Smooth muscle cell (in vitro differentiated cells): ENCODE results near the gene PIM1. TPM values are rescaled to one million over a fixed set of nuclear protein-coding genes. Genes with fewer than 3 reads are reported as not detected.
"Not testable (repeated sequence)": the region's sequence is repeated elsewhere in the genome, so short reads cannot be mapped to it uniquely, and the experiment has no call there.

Experiments
- DNase-seq: peaks from one replicate; lab custom pipeline; 2025; ENCODE audit not compliant: unreplicated experiment; lab: John Stamatoyannopoulos, UW
- H2AFZ ChIP-seq: fragments of 200-600 bp; sonication (generic); 2 replicates; pipeline ENCODE4 v1.6.0; 2016; ENCODE audit warnings: antibody characterized with exemption, low read depth, mild to moderate bottlenecking
- H3F3A ChIP-seq: fragments of 200-600 bp; sonication (generic); 2 replicates; pipeline ENCODE4 v1.6.0; 2017; ENCODE audit warnings: antibody characterized with exemption, low read depth
- H3K27ac ChIP-seq: fragments of 200-600 bp; sonication (generic); 2 replicates; pipeline ENCODE4 v1.5.1; 2016; ENCODE audit warnings: low read depth, mild to moderate bottlenecking
- H3K27me3 ChIP-seq: fragments of 200-600 bp; sonication (generic); 2 replicates; pipeline ENCODE4 v1.6.1; 2016; ENCODE audit warnings: low read depth, mild to moderate bottlenecking
- H3K36me3 ChIP-seq: fragments of 200-600 bp; sonication (generic); 2 replicates; pipeline ENCODE4 v1.5.1; 2016; ENCODE audit warnings: low read depth
- H3K4me1 ChIP-seq: fragments of 200-600 bp; sonication (generic); 2 replicates; pipeline ENCODE4 v1.5.1; 2016; ENCODE audit warnings: low read depth
- H3K4me2 ChIP-seq: fragments of 200-600 bp; sonication (generic); 2 replicates; pipeline ENCODE4 v1.6.0; 2016; ENCODE audit warnings: mild to moderate bottlenecking
- H3K4me3 ChIP-seq: fragments of 200-600 bp; sonication (generic); 2 replicates; pipeline ENCODE4 v1.5.1; 2016; ENCODE audit warnings: mild to moderate bottlenecking
- H3K79me2 ChIP-seq: fragments of 200-600 bp; sonication (generic); 2 replicates; pipeline ENCODE4 v1.6.0; 2016; ENCODE audit warnings: low read depth, mild to moderate bottlenecking
- H3K9ac ChIP-seq: fragments of 200-600 bp; sonication (generic); 2 replicates; pipeline ENCODE4 v1.6.0; 2016; ENCODE audit warnings: low read depth
- H3K9me3 ChIP-seq: fragments of 200-600 bp; sonication (generic); replicated peaks from 2 replicates; pipeline ENCODE4 v1.5.1; 2016; ENCODE audit warnings: low read depth
- H4K20me1 ChIP-seq: fragments of 200-600 bp; sonication (generic); 2 replicates; pipeline ENCODE4 v1.6.0; 2016; ENCODE audit warnings: low read depth
- CTCF ChIP-seq: fragments of 200-600 bp; sonication (generic); IDR thresholded peaks from 2 replicates; pipeline ENCODE4 v1.5.1; 2017; ENCODE audit warnings: borderline replicate concordance, mild to moderate bottlenecking, antibody characterized with exemption; ENCODE audit not compliant: insufficient read depth, poor library complexity, severe bottlenecking
- WGBS: methylation state at CpG from one replicate; pipeline ENCODE4 v1.1.7; 2016; ENCODE audit warnings: low lambda C conversion rate; 5-methylcytosine and 5-hydroxymethylcytosine counted together
- polyA plus RNA-seq: library from polyadenylated mRNA; unstranded; fragments of >200 nt; fragmentation: Nextera tagmentation; extraction: Ambion mirVana; gene quantifications from 2 replicates; pipeline ENCODE4 v1.2.1, GENCODE V29; 2016
- total RNA-seq: library from RNA; depleted of rRNA; stranded (reverse); fragments of >200 nt; gene quantifications from 2 replicates; pipeline ENCODE4 v1.2.3, GENCODE V29; 2014

Gene PIM1
- total and polyA plus RNA-seq, 2 experiments from 2014 or later, result 29.5 to 41.9 TPM

- no peaks in the 10 kb centered on the region for H3K27me3 ChIP-seq
- H3K4me2 ChIP-seq, result no peak overlapping the region
- H3K9ac ChIP-seq, result no peak overlapping the region
- H3K79me2 ChIP-seq, result no peaks in the 10 kb centered on the region
- H3K4me3 ChIP-seq, result no peak overlapping the region
- 37% methylated on average over 1 of the region's 1 CpG for WGBS
- H4K20me1 ChIP-seq, result no peaks in the 10 kb centered on the region
- peaks cover 24% of the 10 kb centered on the region for H3F3A ChIP-seq
- DNase-seq, result no peak
- no peak for TF ChIP-seq CTCF
- peaks cover 29% of the 10 kb centered on the region for H3K4me1 ChIP-seq
- no peak overlapping the region for H2AFZ ChIP-seq
- no peaks in the 10 kb centered on the region for H3K9me3 ChIP-seq
- no peaks in the 10 kb centered on the region for H3K36me3 ChIP-seq
- H3K27ac ChIP-seq, result peak overlapping the region; percentile 79
These were observed 42.9 kb upstream of the PIM1 start for GRCh38 chr6:37126961-37127616.

GRCh38 chr6:37127961-37128862, 41.7 kb upstream of the PIM1 start:
- peaks cover 27% of the 10 kb centered on the region for H3K4me1 ChIP-seq
- DNase-seq, result no peak
- no peak overlapping the region for H3K9ac ChIP-seq

GRCh38 chr6:37128863-37129443, 41.0 kb upstream of the PIM1 start:
- H3K4me3 ChIP-seq, H3K79me2 ChIP-seq, DNase-seq, H3K9me3 ChIP-seq, H3K9ac ChIP-seq, H3K36me3 ChIP-seq, H3K27ac ChIP-seq, H3K4me2 ChIP-seq, H2AFZ ChIP-seq, H4K20me1 ChIP-seq, H3K27me3 ChIP-seq: not testable (repeated sequence)
- peaks cover 30% of the 10 kb centered on the region for H3K4me1 ChIP-seq
- 95% methylated on average over 12 of the region's 12 CpGs for WGBS
- peaks cover 27% of the 10 kb centered on the region for H3F3A ChIP-seq

More at GRCh38 chr6:37127961-37128862, 41.7 kb upstream of the PIM1 start:
- H3K79me2 ChIP-seq, result no peaks in the 10 kb centered on the region
- H3F3A ChIP-seq, result peaks cover 27% of the 10 kb centered on the region
- no peak for TF ChIP-seq CTCF
- H3K36me3 ChIP-seq, result no peaks in the 10 kb centered on the region
- H2AFZ ChIP-seq, result no peak overlapping the region
- no peaks in the 10 kb centered on the region for H4K20me1 ChIP-seq
- no peaks in the 10 kb centered on the region for H3K9me3 ChIP-seq
- 77% methylated on average over 8 of the region's 8 CpGs for WGBS
- H3K27ac ChIP-seq, result peak overlapping the region; percentile 18
- no peaks in the 10 kb centered on the region for H3K27me3 ChIP-seq
- no peak overlapping the region for H3K4me3 ChIP-seq
- no peak overlapping the region for H3K4me2 ChIP-seq

GRCh38 chr6:37129566-37129965, 40.4 kb upstream of the PIM1 start:
- no peak overlapping the region for H3K27ac ChIP-seq
- peaks cover 36% of the 10 kb centered on the region for H3K4me1 ChIP-seq
- no peak for TF ChIP-seq CTCF
- H3K9ac ChIP-seq, result no peak overlapping the region
- no peaks in the 10 kb centered on the region for H3K79me2 ChIP-seq
- H2AFZ ChIP-seq, result no peak overlapping the region
- H3K9me3 ChIP-seq, result no peaks in the 10 kb centered on the region
- no peaks in the 10 kb centered on the region for H4K20me1 ChIP-seq
- no peak overlapping the region for H3K4me3 ChIP-seq
- WGBS, result 97% methylated on average over 5 of the region's 5 CpGs
- H3K27me3 ChIP-seq, result no peaks in the 10 kb centered on the region
- H3F3A ChIP-seq, result peaks cover 27% of the 10 kb centered on the region
- no peaks in the 10 kb centered on the region for H3K36me3 ChIP-seq
- no peak for DNase-seq
- no peak overlapping the region for H3K4me2 ChIP-seq
